Measurements from ENCODE around the gene ATG9B. TPM values are rescaled to one million over a fixed set of nuclear protein-coding genes. Genes with fewer than 3 reads are reported as not detected.
"Not testable (repeated sequence)": the region's sequence is repeated elsewhere in the genome, so short reads cannot be mapped to it uniquely, and the experiment has no call there.

ATG9B gene
- total RNA-seq, 1 donor from 2014 or later, result 0.11 TPM

DNA sequence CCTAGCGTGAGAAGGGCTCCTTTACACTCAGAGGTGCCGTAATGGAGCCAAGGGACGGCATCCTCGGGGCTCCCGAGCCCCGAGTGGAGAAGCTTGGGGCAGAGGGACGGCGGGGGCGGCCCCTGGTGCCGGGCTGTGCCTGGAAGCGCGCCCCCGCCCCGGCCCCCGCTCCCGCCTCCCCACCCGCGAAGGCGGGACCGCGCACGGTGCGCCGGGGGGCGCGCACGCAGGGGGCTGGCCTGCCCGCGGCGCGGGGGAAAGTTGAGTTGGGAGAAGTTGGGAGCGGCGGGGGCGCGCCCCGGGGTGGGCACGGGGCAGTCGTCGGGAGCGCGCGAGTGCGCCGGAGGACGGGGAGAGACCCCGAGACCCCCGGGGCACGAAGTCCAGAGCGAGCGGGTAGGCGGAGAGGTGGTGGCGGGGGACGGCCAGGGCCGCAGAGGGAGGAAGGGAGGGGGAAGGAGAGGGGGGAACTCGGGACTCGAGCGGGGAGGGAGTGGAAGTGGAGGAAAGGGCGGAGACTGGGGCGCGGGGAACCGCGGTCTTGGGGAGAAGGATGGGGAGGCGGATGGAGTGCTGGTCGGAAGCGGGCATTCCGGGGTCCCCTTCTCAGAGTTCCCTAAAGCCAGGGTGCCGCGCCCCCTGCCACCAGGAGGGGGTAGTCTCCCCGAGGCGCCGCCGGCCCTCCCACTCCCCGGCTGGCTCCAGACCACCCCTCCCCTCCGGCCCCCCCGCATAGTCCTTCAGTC is 35.2 kb upstream of the ATG9B start, which contains the start of gene SLC4A2:
Gene SLC4A2 (plus strand): TSS at position 223 of the 746 bp plus-strand sequence. CDS start 2,399 bp downstream, outside the sequence.
- DNase-seq (ENCODE audit: low read depth), result peak; percentile 92

DNA sequence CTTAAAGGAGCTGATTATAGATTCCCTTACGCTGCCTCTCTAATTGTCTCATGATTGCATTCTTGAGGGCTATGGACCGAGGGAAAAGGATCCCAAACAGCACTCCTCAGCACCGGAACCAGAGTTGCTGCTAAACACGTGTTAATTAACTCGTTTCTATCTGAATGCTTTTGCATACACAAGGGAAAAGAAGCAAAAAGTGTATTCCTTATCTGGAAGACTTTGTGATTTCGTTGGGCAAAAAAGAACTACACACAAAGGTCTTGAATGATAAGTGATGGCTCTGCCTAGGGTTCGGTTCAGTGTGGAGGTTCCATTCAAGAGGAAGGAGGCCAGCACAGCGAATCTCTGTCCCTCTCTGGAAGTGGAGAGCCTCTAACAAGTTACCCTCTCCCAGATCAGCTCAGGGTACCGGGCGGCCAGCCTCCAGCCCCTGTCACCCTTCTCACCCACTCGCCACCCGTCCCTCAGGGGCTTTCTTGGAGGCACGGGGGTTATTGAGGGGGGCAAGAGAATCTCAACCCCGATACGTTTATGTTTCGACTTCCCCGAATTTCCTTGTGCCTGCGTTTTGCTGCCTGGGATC is 34.6 kb upstream of the ATG9B start:
- peak; percentile 97 for DNase-seq (ENCODE audit: low read depth)

DNA sequence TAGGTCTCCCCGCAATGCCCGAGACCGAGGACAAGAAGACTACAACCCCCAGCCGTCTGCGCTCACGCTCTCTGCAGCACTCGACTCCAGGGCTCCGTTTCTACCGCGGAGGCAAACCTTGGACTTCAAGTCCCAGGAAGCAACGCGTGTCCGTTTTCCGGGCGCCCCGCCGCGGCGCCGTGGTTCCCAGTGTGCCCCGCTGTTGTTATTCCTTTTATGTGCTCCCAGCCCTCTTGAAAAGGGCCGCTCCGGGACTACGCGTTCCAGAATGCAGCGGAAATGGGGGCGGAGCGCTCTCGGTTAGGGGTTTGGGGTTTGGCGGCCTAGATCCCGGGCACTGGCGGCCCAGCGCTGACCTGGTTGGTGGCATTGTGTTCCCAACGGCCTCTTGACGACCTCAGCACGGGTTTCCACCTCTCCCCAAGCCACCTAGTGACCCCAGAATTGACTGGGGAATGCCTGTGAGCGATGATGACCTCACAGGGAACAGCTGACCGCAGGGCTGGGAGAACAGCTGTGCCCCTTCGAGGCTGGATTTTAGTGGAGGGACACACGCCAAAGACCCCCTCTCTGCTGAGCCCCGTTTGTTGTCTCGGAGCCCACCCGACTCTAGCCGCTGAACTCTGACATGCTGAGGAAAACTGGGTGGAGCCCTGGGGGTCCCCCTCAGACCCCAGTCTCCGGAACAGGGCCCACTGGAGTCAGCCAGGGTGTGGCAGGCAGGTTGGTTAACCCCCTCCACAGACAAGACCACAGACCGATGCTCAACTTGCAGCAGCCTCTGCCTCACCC is 33.9 kb upstream of the ATG9B start:
- DNase-seq (ENCODE audit: low read depth), result peak; percentile 100

DNA sequence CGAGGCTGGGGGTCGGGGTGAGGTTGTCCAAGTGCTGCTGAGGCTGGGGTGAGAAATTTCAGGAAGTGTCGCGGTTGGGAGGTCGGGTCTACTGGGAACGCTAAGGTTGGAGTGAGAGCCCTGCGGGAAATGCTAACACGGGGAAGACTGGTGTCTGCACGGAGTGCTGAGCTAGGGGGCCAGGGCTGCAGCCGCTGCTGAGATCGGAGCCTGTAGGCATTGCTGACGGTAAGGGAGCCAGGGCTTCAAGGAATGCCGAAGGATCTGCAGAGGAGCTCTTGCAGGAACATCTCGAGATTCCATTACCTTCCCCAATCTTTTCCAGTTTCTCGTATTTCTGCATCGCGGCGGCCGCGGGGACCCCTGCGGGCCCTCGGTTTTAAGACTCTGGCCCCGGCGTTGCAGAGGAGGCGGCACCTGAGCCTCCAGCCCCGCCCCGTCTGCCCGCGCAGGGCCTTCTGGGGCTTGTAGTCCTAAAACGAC is 33.3 kb upstream of the ATG9B start, which contains the start of gene CDK5:
Gene CDK5 (minus strand): TSS at position 392 of the 483 bp plus-strand sequence. CDS start 49 bp downstream, at position 343.
- no peak for DNase-seq (ENCODE audit: low read depth)

DNA sequence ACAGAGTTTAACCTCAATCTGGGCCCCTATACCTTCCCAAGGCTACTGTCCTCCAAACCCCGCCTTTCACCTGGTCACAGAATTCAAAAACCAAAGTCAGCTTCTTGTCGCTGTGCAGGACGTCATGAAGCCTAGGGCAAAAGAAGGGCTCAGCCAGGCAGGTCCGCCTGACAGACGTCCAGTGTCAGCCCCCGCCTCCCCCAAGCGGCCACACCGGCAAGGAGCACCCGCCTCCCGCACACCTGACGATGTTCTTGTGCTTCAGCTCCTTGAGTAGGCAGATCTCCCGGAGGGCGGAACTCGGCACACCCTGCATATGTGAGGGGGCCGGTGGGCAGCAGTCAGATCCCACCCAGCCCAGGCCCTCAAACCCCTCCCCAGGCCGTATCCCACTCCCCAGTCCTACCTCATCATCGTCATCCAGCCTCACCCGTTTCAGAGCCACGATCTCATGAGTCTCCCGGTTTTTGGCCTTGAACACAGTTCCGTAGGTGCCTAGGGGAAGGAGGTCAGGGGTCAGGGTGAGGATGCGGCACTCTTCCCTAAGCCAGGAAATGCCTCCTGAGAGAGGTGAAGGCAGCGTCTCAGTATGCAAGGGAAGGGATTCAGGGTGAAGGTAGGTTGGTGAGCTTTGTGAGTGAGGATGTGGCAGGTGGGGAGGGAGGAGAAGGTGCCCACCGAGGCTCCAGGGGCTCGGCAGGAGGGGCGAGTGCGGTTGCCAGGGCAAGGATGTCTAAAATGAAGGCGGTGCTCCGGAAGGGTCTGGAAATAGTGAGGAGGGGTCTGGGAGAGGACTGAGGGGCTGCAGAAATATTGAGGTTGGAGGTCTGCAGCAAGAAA is 32.6 kb upstream of the ATG9B start:
- DNase-seq (ENCODE audit: low read depth), result no peak

- no peak for DNase-seq (ENCODE audit: low read depth)
Measured at GRCh38 chr7:151056283-151056665, 32.0 kb upstream of the ATG9B start.

DNA sequence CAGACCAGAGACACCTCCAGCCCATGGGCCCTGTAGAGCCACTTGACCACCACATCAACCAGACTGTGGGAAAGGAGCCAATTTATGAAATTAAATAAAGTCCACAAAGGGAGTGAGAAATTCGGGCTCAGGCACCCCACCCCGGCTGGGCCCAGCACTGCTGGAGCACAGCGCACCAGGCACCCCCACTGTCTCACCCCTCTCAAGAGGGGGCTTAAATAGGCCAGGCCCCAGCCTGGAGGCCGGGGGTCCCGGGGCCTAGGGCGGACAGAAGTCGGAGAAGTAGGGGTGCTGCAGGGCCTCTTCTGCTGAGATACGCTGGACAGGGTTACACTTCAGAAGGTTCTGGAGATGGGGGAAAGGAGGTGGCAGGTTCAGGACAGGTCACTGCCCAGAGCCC is 29.5 kb upstream of the ATG9B start:
- DNase-seq (ENCODE audit: low read depth), result no peak

GRCh38 chr7:151053096-151053495 is 28.8 kb upstream of the ATG9B start:
- no peak for DNase-seq (ENCODE audit: low read depth)

GRCh38 chr7:151051108-151051507 is 26.8 kb upstream of the ATG9B start:
- peak; percentile 40 for DNase-seq (ENCODE audit: low read depth)

- no peak for DNase-seq (ENCODE audit: low read depth)
Measured at GRCh38 chr7:151048911-151049463, 24.7 kb upstream of the ATG9B start.

DNA sequence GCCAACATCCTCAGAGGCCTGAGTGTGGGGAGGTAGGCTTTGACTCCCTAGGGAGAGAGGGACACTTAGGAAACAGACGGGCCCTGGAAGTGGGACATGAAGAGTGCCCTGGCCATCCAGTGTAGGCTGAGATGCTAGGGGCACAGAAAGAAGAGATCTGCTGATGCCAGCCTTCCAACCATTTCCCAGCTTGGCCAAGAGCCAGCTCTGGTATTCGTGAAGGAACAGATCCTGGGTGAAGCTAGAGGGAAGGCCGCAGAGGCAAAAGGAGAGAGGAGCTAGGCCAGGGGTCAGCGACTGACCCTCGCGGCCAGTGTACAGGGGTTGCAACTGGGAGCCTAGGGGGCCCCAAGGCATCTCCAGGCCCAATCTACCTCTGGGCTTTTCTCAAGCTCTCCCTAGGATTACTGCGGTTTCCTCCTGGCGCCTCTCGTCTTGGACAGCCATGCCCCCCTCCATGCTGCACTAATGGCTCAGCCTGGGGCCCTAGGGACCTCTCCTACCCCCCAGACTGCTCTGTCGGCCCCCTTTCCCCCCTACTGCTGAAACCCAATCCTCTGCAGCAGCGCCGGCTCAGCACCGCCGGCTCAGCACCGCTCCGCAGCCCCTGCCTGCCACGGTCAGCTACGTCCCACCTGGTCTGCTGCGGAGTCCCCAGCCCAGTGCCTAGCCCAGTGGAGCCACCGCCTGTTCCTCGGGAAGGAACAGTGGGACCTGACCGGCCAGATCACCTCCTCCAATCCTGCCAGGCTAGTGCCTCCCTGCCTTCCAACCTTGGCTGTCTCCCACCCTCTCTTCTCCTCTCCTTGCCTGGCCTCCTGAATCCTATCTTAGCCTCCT is 23.9 kb upstream of the ATG9B start, which contains the start of gene ASIC3:
Gene ASIC3 (plus strand): TSS at position 556 of the 840 bp plus-strand sequence. CDS start 355 bp downstream, outside the sequence.
- no peak for DNase-seq (ENCODE audit: low read depth)

- DNase-seq (ENCODE audit: low read depth), result peak; percentile 87
Measured at GRCh38 chr7:151046603-151047573, 22.6 kb upstream of the ATG9B start.

DNA sequence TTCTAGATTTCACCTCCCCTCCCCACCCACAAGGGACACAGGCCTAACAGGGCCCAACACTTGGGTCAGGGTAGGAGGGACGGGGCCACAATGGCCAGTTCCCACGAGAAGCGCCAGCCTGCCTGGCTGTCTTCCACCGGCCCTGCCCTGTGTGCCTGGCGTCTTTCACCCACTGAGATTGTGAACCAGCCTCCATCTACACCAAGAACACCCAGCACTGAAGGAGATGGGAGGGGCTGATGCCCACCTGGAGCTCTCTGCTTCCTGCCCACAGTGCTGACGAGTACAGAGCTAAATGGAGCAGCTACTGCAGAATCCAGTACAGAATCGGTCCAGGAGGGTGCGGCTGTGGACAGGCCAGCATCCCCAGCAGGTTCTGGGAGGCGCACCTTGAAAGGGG is 21.7 kb upstream of the ATG9B start:
- DNase-seq (ENCODE audit: low read depth), result no peak

- no peak for DNase-seq (ENCODE audit: low read depth)
Measured at GRCh38 chr7:151045262-151045661, 21.0 kb upstream of the ATG9B start.

- DNase-seq (ENCODE audit: low read depth), result no peak
Measured at GRCh38 chr7:151043959-151044358, 19.7 kb upstream of the ATG9B start.

DNA sequence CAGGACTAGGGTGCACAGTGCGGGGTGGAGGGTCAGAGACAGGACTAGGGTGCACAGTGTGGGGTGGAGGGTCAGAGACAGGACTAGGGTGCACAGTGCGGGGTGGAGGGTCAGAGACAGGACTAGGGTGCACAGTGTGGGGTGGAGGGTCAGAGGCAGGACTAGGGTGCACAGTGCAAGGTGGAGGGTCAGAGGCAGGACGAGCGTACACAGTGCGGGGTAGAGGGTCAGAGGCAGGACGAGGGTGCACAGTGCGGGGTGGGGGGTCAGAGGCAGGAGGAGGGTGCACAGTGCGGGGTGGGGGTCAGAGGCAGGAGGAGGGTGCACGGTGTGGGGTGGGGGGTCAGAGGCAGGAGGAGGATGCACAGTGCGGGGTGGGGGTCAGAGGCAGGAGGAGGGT is 19.2 kb upstream of the ATG9B start:
- DNase-seq (ENCODE audit: low read depth), result not testable (repeated sequence)

DNA sequence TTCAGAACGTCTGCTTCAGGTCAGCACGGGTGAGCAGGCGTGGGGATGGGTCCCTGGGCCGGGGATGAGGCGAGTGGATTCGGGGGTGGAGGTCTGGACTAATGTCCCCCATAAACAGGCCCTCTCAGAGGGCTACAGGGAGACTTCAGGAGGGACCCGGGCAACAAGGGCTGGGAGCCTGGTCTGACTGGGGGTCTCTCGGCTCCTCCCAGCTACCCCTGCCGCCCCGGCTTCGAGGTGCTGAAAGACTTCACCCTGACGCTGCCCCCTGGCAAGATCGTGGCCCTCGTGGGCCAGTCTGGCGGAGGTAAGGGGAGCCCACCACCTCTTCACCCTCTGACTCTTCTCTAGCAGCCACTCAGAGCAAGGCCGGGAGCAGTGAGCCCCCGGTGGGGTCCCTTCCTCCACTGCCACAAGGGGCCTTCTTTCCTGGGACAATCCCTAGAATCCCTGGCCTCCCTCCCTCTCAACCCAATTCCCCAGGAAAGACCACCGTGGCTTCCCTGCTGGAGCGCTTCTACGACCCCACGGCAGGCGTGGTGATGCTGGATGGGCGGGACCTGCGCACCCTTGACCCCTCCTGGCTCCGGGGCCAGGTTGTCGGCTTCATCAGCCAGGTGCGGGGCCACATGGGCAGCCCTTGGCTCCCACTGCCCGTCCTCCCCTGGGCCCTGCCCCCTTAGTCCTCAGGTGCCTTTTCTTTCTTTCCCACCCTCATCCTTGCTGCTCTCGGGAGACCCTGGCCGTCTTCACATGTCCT is 16.5 kb upstream of the ATG9B start:
- no peak for DNase-seq (ENCODE audit: low read depth)
